CD4-positive, CD25-positive, alpha-beta regulatory T cell (primary cell): ENCODE data around the gene MAZ. TPM values are rescaled to one million over a fixed set of nuclear protein-coding genes. Genes with fewer than 3 reads are reported as not detected.
"Not testable (repeated sequence)": the region's sequence is repeated elsewhere in the genome, so short reads cannot be mapped to it uniquely, and the experiment has no call there.

Source experiments
- ATAC-seq, 2 donors: fragments of 150-1000 bp; cut with Tn5 transposase; one replicate each; pipeline ENCODE4 v1.10.0; 2021; ENCODE audit warnings: low read depth in 2 of 2, moderate number of reproducible peaks in 2 of 2, moderate library complexity in 1 of 2
- DNase-seq, 3 donors: peaks; one replicate each; pipeline versions ENCODE4 v3.0.0 to v3.0.0-alpha.2; 2012 to 2022; ENCODE audit warnings: mixed read lengths in 1 of 3
- H3K27ac ChIP-seq: one replicate; pipeline ENCODE4 v1.7.0; 2013; ENCODE audit warnings: mild to moderate bottlenecking, low read length; ENCODE audit not compliant: insufficient read depth, poor library complexity, severe bottlenecking
- H3K27me3 ChIP-seq: one replicate; pipeline ENCODE4 v1.7.0; 2013; ENCODE audit warnings: low read length; ENCODE audit not compliant: control insufficient read depth, insufficient read depth
- H3K36me3 ChIP-seq: one replicate; pipeline ENCODE4 v1.7.0; 2013; ENCODE audit warnings: mild to moderate bottlenecking, low read length, moderate library complexity; ENCODE audit not compliant: control insufficient read depth, insufficient read depth
- H3K4me1 ChIP-seq: 2 replicates; pipeline ENCODE4 v1.7.0; 2013; ENCODE audit warnings: mild to moderate bottlenecking, low read length; ENCODE audit not compliant: insufficient read depth, control insufficient read depth, poor library complexity, severe bottlenecking
- H3K4me3 ChIP-seq: one replicate; pipeline ENCODE4 v1.7.0; 2013; ENCODE audit warnings: low read depth, mild to moderate bottlenecking, low read length, moderate library complexity
- H3K9me3 ChIP-seq, 2 experiments: 1 replicate in 1 of 2; 2 replicates in 1 of 2; pipeline ENCODE4 v1.7.0; 2013; ENCODE audit warnings: low read length in 2 of 2, mild to moderate bottlenecking in 1 of 2, moderate library complexity in 1 of 2; ENCODE audit not compliant: control insufficient read depth in 2 of 2
- H3K27ac Mint-ChIP-seq, 3 donors: one replicate each; pipeline ENCODE4 v1.8.0; 2020 to 2022; ENCODE audit warnings: mild to moderate bottlenecking in 3 of 3, mixed read lengths in 3 of 3, moderate library complexity in 2 of 3
- H3K27me3 Mint-ChIP-seq: one replicate; pipeline ENCODE4 v1.8.0; 2022; ENCODE audit warnings: mild to moderate bottlenecking, mixed read lengths
- H3K36me3 Mint-ChIP-seq: one replicate; pipeline ENCODE4 v1.8.0; 2020; ENCODE audit warnings: mixed read lengths
- H3K4me1 Mint-ChIP-seq, 4 donors: one replicate each; pipeline ENCODE4 v1.8.0; 2020 to 2022; ENCODE audit warnings: mixed read lengths in 4 of 4, mild to moderate bottlenecking in 1 of 4
- H3K4me3 Mint-ChIP-seq, 4 donors: one replicate each; pipeline ENCODE4 v1.8.0; 2020 to 2022; ENCODE audit warnings: mild to moderate bottlenecking in 4 of 4, mixed read lengths in 4 of 4, moderate library complexity in 3 of 4
- H3K9me3 Mint-ChIP-seq, 7 donors: one replicate each; pipeline ENCODE4 v1.8.0; 2020 to 2022; ENCODE audit warnings: mixed read lengths in 7 of 7, mild to moderate bottlenecking in 3 of 7, moderate library complexity in 2 of 7
- polyA plus RNA-seq, 4 donors: library from polyadenylated mRNA; unstranded; fragments of 300-500 nt; fragmentation: Illumina TruSeq; gene quantifications; one replicate each; pipeline ENCODE4 v1.2.3, GENCODE V29; 2021
- total RNA-seq: library from RNA; stranded (reverse); gene quantifications from one replicate; pipeline ENCODE4 v1.2.3, GENCODE V29; 2022

Gene MAZ
- total and polyA plus RNA-seq, 5 donors from 2014 or later: 36.9 to 224 (median 47.0) TPM

GRCh38 chr16:29763326-29763725 lies 43.0 kb upstream of the MAZ start:
- no peak overlapping the region for H3K4me3 Mint-ChIP-seq
- no peak overlapping the region for H3K4me3 ChIP-seq
- H3K27me3 ChIP-seq: no peaks in the 10 kb centered on the region
- peaks cover 6% of the 10 kb centered on the region for H3K27me3 Mint-ChIP-seq
- no peak overlapping the region for H3K27ac ChIP-seq
- no peaks in the 10 kb centered on the region for H3K9me3 Mint-ChIP-seq
- no peak overlapping the region for H3K27ac Mint-ChIP-seq
- no peaks in the 10 kb centered on the region for H3K36me3 Mint-ChIP-seq
- no peak for DNase-seq
- no peak for ATAC-seq
- peaks cover 0 to 9% (median 6%) of the 10 kb centered on the region in 4 donors for H3K4me1 Mint-ChIP-seq
- H3K36me3 ChIP-seq: no peaks in the 10 kb centered on the region
- no peaks in the 10 kb centered on the region for H3K4me1 ChIP-seq
- H3K9me3 ChIP-seq: no peaks in the 10 kb centered on the region

GRCh38 chr16:29765167-29766032 lies 40.9 kb upstream of the MAZ start:
- Mint-ChIP-seq H3K27me3 (peaks cover 6% of the 10 kb centered on the region), H3K27ac (peak overlapping the region in 2 of 3 donors; percentile 70 to 82), H3K36me3 (no peaks in the 10 kb centered on the region), H3K4me3 (no peak overlapping the region), H3K9me3 (no peaks in the 10 kb centered on the region), H3K4me1 (peaks cover 4 to 8% (median 5%) of the 10 kb centered on the region in 4 donors)
- ATAC-seq: no peak
- Histone ChIP-seq H3K9me3 (no peaks in the 10 kb centered on the region), H3K36me3 (no peaks in the 10 kb centered on the region), H3K4me3 (no peak overlapping the region), H3K27me3 (no peaks in the 10 kb centered on the region), H3K4me1 (no peaks in the 10 kb centered on the region), H3K27ac (no peak overlapping the region)
- DNase-seq: no peak

GRCh38 chr16:29766571-29766970 lies 39.8 kb upstream of the MAZ start:
- Mint-ChIP-seq H3K4me1 (peaks cover 4 to 6% (median 5%) of the 10 kb centered on the region in 4 donors), H3K36me3 (no peaks in the 10 kb centered on the region), H3K9me3 (no peaks in the 10 kb centered on the region), H3K27ac (no peak overlapping the region), H3K4me3 (peak overlapping the region in 1 of 4 donors; percentile 65), H3K27me3 (peaks cover 6% of the 10 kb centered on the region)
- no peaks in the 10 kb centered on the region for H3K36me3 ChIP-seq
- DNase-seq: no peak
- no peaks in the 10 kb centered on the region for H3K9me3 ChIP-seq
- no peak for ATAC-seq
- H3K27ac ChIP-seq: no peak overlapping the region
- H3K27me3 ChIP-seq: no peaks in the 10 kb centered on the region
- H3K4me3 ChIP-seq: no peak overlapping the region
- no peaks in the 10 kb centered on the region for H3K4me1 ChIP-seq

- Mint-ChIP-seq H3K4me3 (no peak overlapping the region), H3K9me3 (peaks cover 0 to 1% (median 0%) of the 10 kb centered on the region in 7 donors), H3K36me3 (no peaks in the 10 kb centered on the region), H3K27me3 (peaks cover 6% of the 10 kb centered on the region), H3K4me1 (peaks cover 4 to 6% (median 5%) of the 10 kb centered on the region in 4 donors), H3K27ac (peak overlapping the region in 1 of 3 donors; percentile 67)
- Histone ChIP-seq H3K27me3 (no peaks in the 10 kb centered on the region), H3K27ac (no peak overlapping the region), H3K9me3 (no peaks in the 10 kb centered on the region), H3K36me3 (no peaks in the 10 kb centered on the region), H3K4me1 (no peaks in the 10 kb centered on the region), H3K4me3 (no peak overlapping the region)
- no peak for DNase-seq
- ATAC-seq: no peak
Measured at GRCh38 chr16:29767062-29767461, 39.3 kb upstream of the MAZ start.

- ATAC-seq: no peak
- no peak overlapping the region for H3K4me3 ChIP-seq
- no peaks in the 10 kb centered on the region for H3K9me3 ChIP-seq
- DNase-seq: no peak
- H3K9me3 Mint-ChIP-seq: peaks cover 0 to 3% (median 0%) of the 10 kb centered on the region in 7 donors
- H3K36me3 Mint-ChIP-seq: no peaks in the 10 kb centered on the region
- no peaks in the 10 kb centered on the region for H3K4me1 ChIP-seq
- no peaks in the 10 kb centered on the region for H3K27me3 Mint-ChIP-seq
- H3K4me1 Mint-ChIP-seq: peaks cover 4 to 9% (median 6%) of the 10 kb centered on the region in 4 donors
- no peak overlapping the region for H3K27ac Mint-ChIP-seq
- no peaks in the 10 kb centered on the region for H3K27me3 ChIP-seq
- H3K36me3 ChIP-seq: no peaks in the 10 kb centered on the region
- no peak overlapping the region for H3K4me3 Mint-ChIP-seq
- no peak overlapping the region for H3K27ac ChIP-seq
Measured at GRCh38 chr16:29769507-29769906, 36.8 kb upstream of the MAZ start.

GRCh38 chr16:29770250-29770929 lies 35.9 kb upstream of the MAZ start:
- no peak overlapping the region for H3K4me3 Mint-ChIP-seq
- H3K36me3 ChIP-seq: no peaks in the 10 kb centered on the region
- ATAC-seq: no peak
- H3K27ac Mint-ChIP-seq: peak overlapping the region in 1 of 3 donors; percentile 22
- H3K4me3 ChIP-seq: no peak overlapping the region
- no peak for DNase-seq
- no peak overlapping the region for H3K27ac ChIP-seq
- H3K9me3 ChIP-seq: no peaks in the 10 kb centered on the region
- H3K4me1 ChIP-seq: no peaks in the 10 kb centered on the region
- no peaks in the 10 kb centered on the region for H3K27me3 Mint-ChIP-seq
- H3K4me1 Mint-ChIP-seq: peaks cover 4 to 13% (median 7%) of the 10 kb centered on the region in 4 donors
- no peaks in the 10 kb centered on the region for H3K36me3 Mint-ChIP-seq
- H3K9me3 Mint-ChIP-seq: peaks cover 0 to 3% (median 0%) of the 10 kb centered on the region in 7 donors
- no peaks in the 10 kb centered on the region for H3K27me3 ChIP-seq

- H3K4me3 Mint-ChIP-seq, H3K27me3 ChIP-seq, H3K4me3 ChIP-seq, H3K27ac ChIP-seq, H3K27me3 Mint-ChIP-seq, ATAC-seq, H3K9me3 Mint-ChIP-seq, DNase-seq, H3K27ac Mint-ChIP-seq, H3K4me1 ChIP-seq, H3K36me3 ChIP-seq, H3K36me3 Mint-ChIP-seq, H3K9me3 ChIP-seq: not testable (repeated sequence)
- H3K4me1 Mint-ChIP-seq: peaks cover 0 to 13% (median 5%) of the 10 kb centered on the region in 4 donors
Measured at GRCh38 chr16:29772330-29772729, 34.0 kb upstream of the MAZ start.
